ENCODE results near the gene GFOD2.

GFOD2 gene

DNA sequence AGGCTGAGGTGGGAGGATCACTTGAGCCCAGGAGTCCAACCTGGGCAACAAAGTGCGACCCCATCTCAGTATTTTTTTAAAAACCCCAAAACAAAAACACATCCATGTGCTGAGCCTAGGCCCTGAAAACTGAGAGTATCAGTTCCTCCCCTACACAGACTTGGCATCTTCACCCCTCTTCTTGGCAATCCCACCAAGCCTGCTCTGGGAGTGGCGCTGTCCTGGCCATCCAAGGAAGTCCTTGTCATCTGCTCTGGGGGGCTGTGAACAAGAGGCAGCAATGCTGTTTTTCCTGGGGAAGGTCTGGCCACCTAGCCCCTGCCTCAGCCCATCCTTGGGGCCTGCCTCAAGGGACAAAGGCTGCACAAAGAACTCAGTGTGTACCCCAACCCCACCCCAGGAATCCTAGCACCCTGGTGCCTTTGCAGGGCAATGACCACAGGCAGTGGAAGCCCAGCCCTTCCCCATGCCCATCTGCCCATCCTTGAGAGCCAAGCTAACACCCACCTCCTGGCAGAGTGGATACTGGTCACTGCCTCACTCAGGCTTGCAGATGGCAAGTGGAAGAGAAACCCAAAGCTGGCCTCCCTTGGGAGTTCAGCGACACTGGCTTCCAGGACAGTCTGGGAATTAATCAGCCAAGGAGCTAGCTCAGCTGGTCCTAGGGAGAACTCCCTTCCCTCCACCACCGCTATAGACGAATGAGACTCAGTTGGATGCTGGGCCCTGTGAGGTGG is 14.8 kb upstream of the GFOD2 start:
- in situ Hi-C loops (cut with MboI; ENCODE audit: low sequenced_read_pairs), result no loop called here

DNA sequence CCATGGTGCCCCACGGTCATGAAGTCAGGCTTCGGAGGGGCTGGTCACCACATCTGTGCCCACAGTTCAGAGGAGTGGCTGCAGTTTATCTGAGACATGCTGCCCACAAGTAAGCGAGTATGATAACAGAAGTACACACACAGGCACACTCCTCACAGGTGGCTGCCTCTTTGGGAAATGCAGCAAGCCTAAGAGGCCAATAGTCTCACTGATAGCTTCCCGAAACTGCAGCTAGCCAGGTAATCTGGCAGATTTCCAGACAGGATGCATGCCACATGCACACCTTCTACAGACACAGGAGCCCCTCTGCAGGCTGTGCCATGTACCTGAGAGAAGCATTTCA is 12.6 kb upstream of the GFOD2 start:
- in situ Hi-C loops (cut with MboI; ENCODE audit: low sequenced_read_pairs), result no loop called here

DNA sequence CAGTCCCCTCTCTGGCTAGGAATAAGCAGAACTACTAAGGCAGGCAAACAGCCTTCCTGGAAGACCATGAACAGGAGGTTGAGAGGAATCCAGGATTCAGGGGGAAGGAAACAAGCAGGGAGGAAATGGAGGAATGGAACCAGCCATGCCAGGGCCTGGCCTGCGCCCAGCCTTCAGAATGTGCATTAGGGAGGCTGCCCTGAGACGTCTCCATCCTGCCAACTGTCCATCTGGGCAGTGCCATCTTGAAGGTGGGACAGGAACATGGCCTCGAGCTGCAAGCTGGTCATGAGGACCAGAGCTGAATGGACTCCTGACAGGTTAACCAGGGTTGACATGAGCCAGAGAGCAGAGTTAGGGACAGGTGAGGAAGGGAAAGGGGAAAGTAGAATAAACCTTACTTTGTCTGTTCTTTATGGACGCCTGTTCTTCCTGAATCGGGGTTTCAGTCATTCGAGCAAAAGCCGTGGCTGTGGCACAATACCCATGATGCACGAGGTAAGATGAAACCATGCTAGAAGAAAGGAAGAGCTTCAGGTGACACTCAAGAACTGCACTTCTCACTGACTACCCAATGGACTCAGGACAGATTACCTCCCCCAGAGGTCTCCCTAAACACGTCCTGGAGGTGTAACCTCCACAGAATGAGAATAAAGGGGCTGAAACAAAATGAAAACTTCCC is 12.1 kb upstream of the GFOD2 start:
- in situ Hi-C loops (cut with MboI; ENCODE audit: low sequenced_read_pairs), result no loop called here

DNA sequence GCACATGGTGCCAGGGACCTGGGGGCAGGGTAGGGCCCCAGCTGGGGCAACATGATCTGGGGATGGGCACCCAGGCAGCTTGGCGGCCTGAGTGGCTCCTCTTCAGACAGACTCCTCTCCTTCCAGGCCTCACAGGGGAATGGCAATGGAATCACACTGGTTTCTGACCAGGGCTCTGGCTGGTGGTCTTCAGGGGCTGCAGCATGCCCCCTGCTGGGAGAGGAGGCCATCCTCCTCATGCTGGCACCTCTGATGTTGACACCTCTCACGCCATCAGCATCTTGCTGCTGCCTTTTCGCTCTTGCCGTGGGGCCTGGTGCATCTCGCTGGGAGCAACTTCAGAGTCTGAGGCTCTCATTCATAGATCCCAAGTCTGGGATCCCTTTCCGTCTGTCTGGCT is 11.2 kb upstream of the GFOD2 start:
- in situ Hi-C loops (cut with MboI; ENCODE audit: low sequenced_read_pairs), result no loop called here

DNA sequence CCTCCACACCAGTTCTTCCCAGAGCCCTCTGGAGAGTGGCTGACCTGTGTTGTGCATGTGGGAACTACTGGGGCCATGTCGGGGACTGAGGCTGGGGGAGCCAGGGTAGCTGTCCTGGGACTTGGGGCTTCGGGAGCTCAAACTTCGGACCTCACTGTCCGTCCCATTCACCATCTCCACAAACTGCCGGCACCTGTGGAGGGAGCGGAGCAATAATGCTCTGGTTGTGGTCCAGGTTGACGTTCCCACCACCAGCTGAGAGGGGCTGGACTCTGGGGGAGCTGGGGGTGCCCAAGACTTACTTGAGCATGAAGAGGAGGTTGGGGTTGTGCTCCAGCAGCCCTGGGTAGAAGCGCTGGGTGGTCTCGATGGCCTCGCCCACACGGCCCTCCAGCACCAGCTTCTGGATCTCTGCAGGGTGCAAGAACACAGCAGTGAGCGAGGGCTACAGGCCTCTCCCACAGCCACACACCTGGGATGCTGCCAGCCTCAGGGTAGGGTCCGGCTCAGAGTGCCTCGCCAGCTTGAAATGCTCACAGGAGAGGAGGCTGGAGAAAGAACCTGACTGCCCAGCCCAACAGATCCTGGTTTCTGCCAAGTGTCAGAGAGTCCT is 10.6 kb upstream of the GFOD2 start:
- in situ Hi-C loops (cut with MboI; ENCODE audit: low sequenced_read_pairs), result no loop called here

DNA sequence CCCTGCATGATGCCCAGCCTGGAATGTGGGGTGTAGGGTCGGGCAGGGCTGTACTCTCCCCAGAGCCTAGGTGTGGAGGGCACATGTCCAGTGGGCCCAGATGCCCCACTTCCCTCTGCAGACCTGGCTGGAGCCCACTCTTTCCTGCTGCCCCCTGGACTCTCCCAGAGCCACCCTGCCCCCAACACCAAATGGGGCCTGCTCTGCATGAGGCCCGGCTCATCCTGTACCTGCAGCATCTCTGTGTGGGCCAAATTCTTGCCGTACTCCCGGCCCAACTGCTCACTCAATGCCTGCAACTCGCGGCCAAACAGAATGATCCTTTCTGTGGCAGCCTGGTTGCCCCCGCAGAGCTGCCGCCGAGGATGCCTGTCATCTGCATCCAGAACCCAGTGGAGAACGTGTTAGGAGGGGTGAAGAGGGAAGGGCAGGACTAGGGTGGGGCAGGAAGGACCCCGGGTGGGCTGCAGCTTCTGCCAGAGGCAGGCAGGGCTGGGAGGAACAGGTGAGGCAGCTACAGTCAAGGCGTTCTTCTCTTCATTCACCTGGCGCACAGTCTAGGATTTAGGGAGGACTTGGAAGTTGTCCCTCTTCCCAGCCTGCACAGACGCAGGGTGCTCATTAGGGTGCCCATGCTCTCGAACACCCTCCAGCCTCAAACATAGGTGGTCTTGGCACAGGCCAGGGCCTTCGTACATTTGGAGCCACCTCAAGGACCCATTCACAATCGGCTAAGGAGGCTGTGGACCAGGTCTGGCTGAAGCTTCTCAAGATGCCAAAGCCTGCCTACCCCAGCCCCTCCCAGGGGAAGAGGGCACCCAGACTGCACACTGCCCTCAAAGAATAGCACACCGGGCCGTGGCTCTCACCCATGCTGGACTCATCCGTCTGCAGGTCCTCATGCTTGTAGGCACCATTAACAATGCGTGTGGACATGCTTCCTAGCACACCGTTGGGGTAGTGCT is 8.7 kb upstream of the GFOD2 start:
- in situ Hi-C loops (cut with MboI; ENCODE audit: low sequenced_read_pairs), result no loop called here

DNA sequence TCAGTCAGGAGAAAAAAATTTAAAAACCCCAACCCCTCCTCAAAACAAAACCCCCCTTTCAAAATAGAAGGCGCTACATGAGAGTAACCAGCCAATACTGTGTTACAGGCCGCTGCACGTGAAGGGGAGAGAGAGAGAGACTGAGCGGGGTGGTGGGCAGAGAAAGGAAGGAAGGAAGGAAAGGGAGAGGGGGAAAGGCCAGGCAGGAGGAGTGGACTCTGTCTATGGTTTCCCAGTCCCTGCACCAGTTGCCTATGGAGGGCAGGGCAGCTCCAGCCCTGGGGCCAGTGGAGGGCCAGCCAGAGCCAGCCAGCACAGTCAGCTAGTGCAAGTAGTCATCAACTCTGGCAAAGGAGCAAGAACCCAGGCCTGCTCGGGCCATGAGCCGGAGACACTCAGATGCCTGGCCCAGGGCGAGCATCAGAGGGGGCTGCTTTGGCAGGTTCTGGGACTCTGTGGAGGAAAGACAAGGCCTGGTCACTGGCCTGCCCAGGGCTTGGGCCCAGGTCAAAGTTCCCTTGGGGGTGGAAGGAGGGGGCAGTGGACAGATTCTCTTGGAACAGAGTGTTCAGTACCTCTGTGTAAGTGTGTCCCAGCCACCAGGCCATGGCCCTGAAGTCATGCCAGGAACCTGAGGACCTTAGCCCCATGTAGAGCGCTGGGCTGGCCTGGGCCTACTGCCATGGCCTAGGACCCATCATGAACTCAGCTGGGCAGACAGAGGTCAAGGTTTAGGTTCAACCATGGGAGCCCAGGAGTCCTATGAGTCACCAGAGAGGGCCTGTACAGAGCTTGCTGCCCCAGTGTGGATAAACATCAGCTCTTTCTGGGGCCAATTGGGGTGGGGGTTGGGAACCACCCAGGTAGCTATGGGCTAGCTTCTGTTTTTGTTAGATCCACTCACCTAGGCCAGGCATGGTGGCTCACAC is 7.3 kb upstream of the GFOD2 start:
- in situ Hi-C loops (cut with MboI; ENCODE audit: low sequenced_read_pairs), result no loop called here

DNA sequence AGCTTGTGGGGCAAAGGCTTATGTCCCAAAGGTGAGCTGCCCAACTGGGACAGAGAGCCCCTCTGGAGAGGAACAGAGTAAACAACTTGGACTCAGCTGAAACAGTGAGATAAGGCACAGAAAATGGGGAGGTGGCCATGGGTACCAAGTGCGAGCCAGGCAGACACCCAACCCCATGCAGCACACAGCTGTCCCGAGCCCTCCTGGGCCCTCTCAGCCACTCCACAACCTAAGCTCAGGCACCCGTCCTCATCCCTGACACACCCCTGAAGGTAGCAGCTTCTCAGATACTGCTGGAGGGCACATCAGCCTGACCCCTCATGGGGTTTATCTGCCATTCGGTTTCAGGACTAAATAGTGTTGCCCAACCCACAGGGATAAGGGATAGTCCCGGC is 4.8 kb upstream of the GFOD2 start:
- in situ Hi-C loops (cut with MboI; ENCODE audit: low sequenced_read_pairs), result no loop called here

DNA sequence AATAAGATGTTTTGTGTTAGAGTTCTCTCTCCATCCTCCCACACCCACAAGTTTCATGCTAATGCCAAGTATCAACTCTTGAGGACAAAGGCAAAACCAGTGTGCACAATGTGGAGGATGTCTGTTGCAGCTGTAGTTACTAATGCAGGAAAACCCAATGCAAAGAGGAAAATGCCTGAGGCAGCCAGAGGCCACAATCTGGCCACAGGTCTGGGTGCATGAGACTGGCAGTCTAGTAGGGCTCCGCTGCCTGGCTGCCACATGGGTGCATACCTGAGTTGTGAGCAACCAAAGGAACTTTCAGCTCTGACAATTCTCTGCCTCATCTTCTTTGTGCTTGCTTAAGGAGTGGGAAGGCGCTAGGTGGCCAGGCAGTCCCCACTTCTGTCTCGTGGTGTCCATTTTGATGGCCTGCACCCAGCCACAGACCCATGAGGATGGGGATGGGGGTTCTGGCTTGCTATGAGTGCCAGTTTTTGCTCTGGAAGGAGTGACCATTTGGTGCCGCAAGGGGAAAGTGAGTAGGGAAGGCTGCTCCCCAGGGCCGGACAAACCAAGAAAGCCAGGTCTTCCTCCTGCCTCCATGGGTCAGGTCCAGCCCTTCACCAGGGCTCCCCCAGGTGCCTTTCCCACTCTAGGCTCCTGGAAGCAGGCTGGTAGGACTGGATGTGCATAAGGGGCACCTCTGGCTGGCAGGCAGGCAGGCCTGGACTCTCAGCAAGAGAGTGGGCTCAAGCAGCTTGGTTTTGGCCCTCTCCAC is 4.2 kb upstream of the GFOD2 start:
- in situ Hi-C loops (cut with MboI; ENCODE audit: low sequenced_read_pairs), result no loop called here

DNA sequence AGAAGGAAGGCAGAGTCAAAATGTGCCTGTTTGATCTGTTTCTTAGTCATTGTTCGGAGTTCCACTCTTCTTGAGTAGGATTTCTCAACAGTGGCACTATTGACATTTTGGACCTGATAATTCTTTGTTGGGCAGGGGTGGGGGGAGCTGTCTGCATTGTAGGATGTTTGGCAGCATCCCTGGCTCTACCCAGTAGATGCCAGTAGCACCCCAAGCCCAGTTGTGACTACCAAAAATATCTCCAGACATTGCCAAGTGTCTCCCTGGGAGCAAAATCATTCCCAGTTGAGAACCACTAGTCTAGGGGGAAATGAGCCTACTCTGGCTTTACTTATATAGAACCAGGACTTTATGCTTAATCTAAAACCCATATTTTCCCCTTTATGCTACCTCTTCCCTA is 1.1 kb upstream of the GFOD2 start:
- in situ Hi-C loops (cut with MboI; ENCODE audit: low sequenced_read_pairs), result no loop called here

DNA sequence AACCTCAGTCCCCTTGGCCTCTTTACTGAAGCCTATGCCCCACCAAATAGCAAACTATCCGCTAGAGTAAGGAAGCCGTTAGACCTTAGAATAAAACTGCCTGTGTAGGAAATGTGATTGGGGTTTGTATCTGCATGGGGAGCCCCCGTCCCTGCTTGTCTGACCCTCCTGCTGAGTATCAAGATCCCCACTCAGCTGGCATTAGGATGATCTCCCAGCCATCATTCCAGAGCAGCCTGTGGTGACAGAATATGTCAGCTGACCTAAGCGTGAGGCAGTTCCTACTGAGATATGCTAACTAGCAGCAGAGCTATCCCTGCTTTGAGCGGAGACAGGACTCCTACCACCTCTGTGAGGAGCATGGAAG is 645 bp upstream of the GFOD2 start:
- in situ Hi-C loops (cut with MboI; ENCODE audit: low sequenced_read_pairs), result no loop called here

DNA sequence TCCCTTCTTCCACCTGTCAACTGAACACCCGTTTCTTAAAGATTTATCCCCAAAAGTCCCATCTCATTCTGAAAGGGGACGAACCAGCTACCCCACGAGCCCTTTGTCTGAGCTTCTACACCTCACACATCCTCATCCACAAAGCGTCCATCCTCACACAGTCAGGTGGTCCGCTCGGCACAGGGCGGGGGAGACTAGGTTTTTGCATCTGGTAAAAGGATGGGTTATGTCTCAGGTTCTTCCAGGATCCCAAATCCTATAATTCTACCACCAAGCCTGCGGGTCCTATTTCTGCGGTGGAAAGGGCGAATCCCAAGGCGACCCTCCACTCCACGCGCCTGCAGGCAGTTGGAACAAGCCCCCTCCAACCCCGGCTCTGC is 458 bp downstream of the GFOD2 start:
- in situ Hi-C loops (cut with MboI; ENCODE audit: low sequenced_read_pairs), result no loop called here

DNA sequence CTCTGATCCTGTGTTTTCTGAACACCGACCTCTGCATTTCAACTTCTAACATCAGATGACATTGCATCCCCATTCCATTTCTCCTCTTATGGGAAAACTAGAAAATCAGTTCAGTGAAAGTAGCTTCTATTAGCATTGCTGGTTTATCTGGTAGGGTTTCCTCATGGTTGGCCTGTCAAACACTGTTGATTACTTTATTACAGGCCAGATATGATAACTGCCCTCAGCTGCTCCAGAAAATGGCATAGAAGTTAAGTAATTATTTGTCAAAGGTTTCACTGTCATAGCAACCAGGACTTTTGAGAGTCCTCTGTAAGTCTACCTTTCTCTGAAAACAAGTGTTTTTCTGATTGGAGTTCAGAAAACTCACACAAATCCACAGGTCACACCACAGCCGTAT is 3.0 kb downstream of the GFOD2 start:
- in situ Hi-C loops (cut with MboI; ENCODE audit: low sequenced_read_pairs), result no loop called here

DNA sequence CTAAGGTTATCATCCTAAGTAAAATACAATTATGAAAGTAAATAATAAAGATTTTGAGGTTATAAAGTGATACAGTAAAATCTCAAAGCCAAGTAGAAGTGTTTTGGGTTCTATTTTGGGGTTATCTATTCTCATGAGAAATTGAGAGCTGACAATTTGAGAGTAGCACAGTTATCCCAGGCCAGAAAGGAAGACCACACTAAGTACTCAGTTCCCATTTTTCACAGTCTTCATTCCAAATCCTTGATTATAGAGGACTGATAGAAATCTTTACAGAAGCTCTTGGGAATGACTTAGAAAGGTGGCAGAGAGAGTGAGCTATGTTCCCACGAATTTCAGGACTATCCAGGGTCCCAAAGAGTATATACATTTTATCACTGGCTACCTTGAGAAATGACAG is 4.6 kb downstream of the GFOD2 start:
- in situ Hi-C loops (cut with MboI; ENCODE audit: low sequenced_read_pairs), result no loop called here

DNA sequence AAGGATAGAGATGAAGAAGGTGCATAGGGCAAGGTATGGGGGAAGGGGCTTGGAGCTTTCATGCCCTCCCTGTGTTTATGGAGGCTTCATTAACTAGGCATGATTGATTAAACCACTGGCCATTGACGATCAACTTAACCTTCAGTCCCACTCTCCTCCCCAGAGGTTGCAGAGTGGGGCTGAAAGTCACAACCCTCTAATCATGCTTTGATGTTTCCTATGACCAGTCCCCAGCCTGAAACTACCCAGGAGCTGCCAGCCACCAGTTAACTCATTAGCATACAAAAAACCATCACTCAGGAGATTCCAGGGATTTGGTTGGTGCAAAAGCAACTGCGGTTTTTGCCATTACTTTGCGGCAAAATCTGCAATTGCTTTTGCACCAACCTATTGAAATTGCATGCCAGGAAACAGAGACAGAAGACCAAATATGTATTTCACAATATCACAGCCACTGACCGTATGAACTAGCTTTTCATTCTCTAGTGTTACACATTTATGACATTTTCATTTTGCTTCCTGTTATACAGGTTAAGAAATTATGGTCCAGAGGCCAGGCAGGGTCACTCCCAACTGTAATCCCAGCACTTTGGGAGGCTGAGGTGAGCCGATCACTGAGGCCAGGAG is 5.4 kb downstream of the GFOD2 start:
- in situ Hi-C loops (cut with MboI; ENCODE audit: low sequenced_read_pairs), result no loop called here

DNA sequence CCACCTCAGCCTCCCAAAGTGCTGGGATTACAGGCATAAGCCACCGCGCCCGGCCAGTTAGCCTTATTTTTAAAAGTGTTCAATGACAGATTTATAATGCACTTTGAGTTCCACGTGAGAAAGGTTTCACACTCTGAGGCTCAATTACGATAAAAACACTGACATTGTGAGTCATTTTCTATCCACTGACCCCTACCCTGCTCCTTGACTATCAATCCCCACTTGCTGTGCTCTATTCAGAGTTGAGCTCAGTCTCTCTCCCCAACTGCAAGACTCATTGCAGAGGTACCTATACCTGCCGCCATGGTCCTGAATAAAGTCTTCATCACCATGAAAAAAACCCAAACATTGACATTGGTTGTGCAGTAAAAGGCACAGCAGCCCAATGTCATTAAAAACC is 8.5 kb downstream of the GFOD2 start:
- in situ Hi-C loops (cut with MboI; ENCODE audit: low sequenced_read_pairs), result no loop called here

DNA sequence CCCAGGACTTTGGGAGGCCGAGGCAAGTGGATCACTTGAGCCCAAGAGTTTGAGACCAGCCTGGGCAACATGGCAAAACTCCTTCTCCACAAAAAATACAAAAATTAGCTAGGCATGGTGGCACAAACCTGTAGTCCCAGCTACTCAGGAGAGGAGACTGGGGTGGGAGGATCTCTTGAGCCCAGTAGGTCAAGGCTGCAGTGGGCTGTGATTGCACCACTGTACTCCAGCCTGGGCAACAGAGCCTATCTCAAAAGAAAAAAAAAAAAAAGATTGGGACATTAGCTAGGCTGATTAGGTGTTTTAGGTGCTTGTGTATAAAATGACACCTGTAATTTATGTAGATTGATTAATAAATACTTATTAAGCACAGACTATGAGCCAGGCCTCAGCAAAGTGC is 10.1 kb downstream of the GFOD2 start:
- in situ Hi-C loops (cut with MboI; ENCODE audit: low sequenced_read_pairs), result no loop called here

DNA sequence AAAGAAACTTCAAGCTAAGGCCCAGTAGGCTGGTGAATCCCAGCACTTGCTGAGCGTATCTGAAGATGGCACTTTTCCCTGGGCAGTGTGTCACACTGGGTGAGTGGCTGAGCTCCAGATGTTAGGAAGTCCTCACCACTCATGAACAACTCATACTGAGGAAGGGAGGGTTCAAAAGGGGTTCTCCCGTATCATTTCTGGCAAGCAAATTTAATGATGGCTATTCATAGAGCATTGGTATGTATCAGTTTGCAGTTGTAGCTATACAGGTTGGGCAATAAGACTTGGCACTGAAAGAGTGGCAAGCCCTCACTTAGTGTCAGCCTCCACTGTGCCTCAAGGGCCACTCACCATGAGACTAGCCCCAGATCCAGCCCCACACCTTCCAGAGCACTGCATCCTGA is 10.7 kb downstream of the GFOD2 start:
- in situ Hi-C loops (cut with MboI; ENCODE audit: low sequenced_read_pairs), result no loop called here

DNA sequence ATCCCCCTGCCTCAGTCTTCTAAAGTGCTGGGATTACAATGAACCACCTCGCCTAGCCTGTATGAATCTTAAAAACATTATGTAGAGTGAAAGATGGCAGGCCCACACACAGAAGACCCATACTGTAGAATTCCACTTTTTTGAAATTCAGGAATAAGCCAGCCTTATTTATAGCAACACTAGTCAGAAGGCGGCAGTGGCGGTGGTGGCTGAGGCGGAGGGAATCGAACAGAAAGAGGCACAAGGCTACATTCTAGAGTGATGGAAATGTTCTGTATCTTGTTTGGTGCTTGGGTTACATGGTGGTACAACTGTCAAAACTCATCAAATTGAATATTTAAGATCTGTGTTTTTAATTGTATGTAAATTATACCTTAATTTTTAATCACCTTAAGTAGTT is 11.3 kb downstream of the GFOD2 start:
- in situ Hi-C loops (cut with MboI; ENCODE audit: low sequenced_read_pairs), result no loop called here

All from HL-60/S4 treated with phorbol 12-myristate 13-acetate at 8.2 ng/mL for 4 days and 3 days (cell line).